Spleen (tissue), 11 donors: ENCODE measurements around the gene ME1. TPM values are rescaled to one million over a fixed set of nuclear protein-coding genes. Genes with fewer than 3 reads are reported as not detected.

ENCODE experiments used
- DNase-seq: peaks from one replicate; pipeline ENCODE4 v3.0.0-alpha.2; 2020
- H3K27ac ChIP-seq, 8 donors: fragments of 200-600 bp; sonication (generic) in 7 of 8; 1 replicate in 4 of 8; 2 replicates in 4 of 8; pipeline versions ENCODE4 v1.5.0 to v1.8.0; 2016 to 2021; ENCODE audit warnings: inconsistent platforms in 4 of 8, mild to moderate bottlenecking in 4 of 8, moderate library complexity in 1 of 8
- H3K27me3 ChIP-seq, 7 donors: fragments of 200-600 bp; sonication (generic) in 6 of 7; replicated peaks in 1 of 7; 1 replicate in 4 of 7; 2 replicates in 3 of 7; pipeline versions ENCODE4 v1.5.0 to v1.8.0; 2016 to 2021; ENCODE audit warnings: inconsistent platforms in 3 of 7, mild to moderate bottlenecking in 1 of 7
- H3K36me3 ChIP-seq, 6 donors: fragments of 200-600 bp; sonication (generic) in 5 of 6; 1 replicate in 4 of 6; 2 replicates in 2 of 6; pipeline versions ENCODE4 v1.5.0 to v1.8.0; 2016 to 2021; ENCODE audit warnings: inconsistent platforms in 2 of 6
- H3K4me1 ChIP-seq, 6 donors: fragments of 200-600 bp; sonication (generic) in 5 of 6; 1 replicate in 3 of 6; 2 replicates in 3 of 6; pipeline versions ENCODE4 v1.5.0 to v1.8.0; 2016 to 2021; ENCODE audit warnings: inconsistent platforms in 3 of 6
- H3K4me3 ChIP-seq, 8 donors: fragments of 200-600 bp; sonication (generic) in 7 of 8; 1 replicate in 4 of 8; 2 replicates in 4 of 8; pipeline versions ENCODE4 v1.5.0 to v1.8.0; 2016 to 2021; ENCODE audit warnings: inconsistent platforms in 4 of 8, mild to moderate bottlenecking in 4 of 8, moderate library complexity in 2 of 8
- H3K9me3 ChIP-seq, 8 donors: fragments of 200-600 bp; sonication (generic) in 7 of 8; 1 replicate in 4 of 8; 2 replicates in 4 of 8; pipeline versions ENCODE4 v1.5.0 to v1.8.0; 2016 to 2021; ENCODE audit warnings: inconsistent platforms in 4 of 8
- POLR2A ChIP-seq, 3 donors: fragments of 450-650 bp; IDR thresholded peaks; one replicate each; pipeline ENCODE4 v1.5.1; 2017; ENCODE audit warnings: antibody characterized with exemption in 3 of 3, mild to moderate bottlenecking in 1 of 3
- POLR2AphosphoS5 ChIP-seq, 3 donors: sonication (generic); formaldehyde crosslinking; IDR thresholded peaks; one replicate each; pipeline ENCODE4 v1.5.1; 2017; ENCODE audit warnings: antibody characterized with exemption in 3 of 3
- WGBS, 5 donors: extraction: QIAGEN DNeasy Blood & Tissue Kit in 3 of 5; methylation state at CpG; one replicate each; pipeline versions ENCODE4 v1.1.5 to v1.1.7; 2013 to 2018; 5-methylcytosine and 5-hydroxymethylcytosine counted together
- intact Hi-C: fragments of 100-400 bp; cut with DNase I; formaldehyde crosslinking; loops from one replicate; pipeline ENCODE4 v1.15.0; 2023; ENCODE audit warnings: low total_unique reads
- polyA plus RNA-seq, 3 donors: library from polyadenylated mRNA; stranded (reverse); fragments of 200-250 nt; gene quantifications; one replicate each; pipeline ENCODE4 v1.2.1, GENCODE V29; 2013
- total RNA-seq, 7 donors: library from RNA; depleted of rRNA in 3 of 7; stranded (reverse); fragments of >200 nt in 3 of 7; fragmentation: NEBNext Ultra II Directional in 4 of 7; extraction: Animal tissue kit (Norgen Biotek cat#: 25700) in 4 of 7; gene quantifications; one replicate each; pipeline versions ENCODE4 v1.1.0 to v1.2.1, GENCODE V29; 2016 to 2021
- TF ChIP-seq, protein P1 (sequence below), 11 experiments: fragments of 200-600 bp in 7 of 11; fragments of 450-650 bp in 4 of 11; sonication (generic) in 4 of 11; IDR thresholded peaks in 8 of 11; conservative IDR thresholded peaks in 3 of 11; 1 replicate in 7 of 11; 2 replicates in 4 of 11; pipeline versions ENCODE4 v1.4.0 to v1.8.0; 2016 to 2021; ENCODE audit warnings: antibody characterized with exemption in 11 of 11, inconsistent platforms in 4 of 11, mild to moderate bottlenecking in 1 of 11
- donor health status: healthy with polysubstance abuse.
- donor health status: DM: no; HTN: no; CAD: no; lungs with moderate emphysema.
- donor health status: DM: no; HTN: no; CAD: no.
- donor health status: Bipolar disorder and iron deficiency.
- donor health status: healthy.
- donor health status: DM: no; HTN: no; CAD: no.
- donor health status: DM: yes; HTN: yes; CAD: no.

ME1 gene
- total and polyA plus RNA-seq, 10 donors = 1.8 to 19.4 (median 8.4) TPM

DNA sequence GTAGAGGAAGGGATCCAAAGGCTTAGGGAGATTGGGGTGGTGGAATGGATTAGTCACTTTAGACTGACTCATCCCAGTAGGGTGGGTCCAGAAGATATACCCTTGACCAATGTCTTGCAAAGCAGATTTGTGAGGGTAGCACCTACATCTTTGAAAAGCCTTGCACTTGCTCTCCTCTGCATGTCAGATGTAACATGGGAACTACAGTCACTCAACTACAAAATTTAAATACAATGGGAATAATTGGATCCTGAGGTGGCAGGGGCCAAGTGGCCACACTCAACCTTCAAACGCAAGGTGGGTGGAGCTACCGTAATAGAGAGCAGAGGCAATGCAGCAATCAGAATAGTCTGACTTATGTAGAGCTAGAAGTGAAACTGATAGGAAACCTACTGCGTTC is 71.2 kb downstream of the ME1 start:
- H3K27ac ChIP-seq = no peak overlapping the region
- no peaks in the 10 kb centered on the region for H3K27me3 ChIP-seq
- peaks cover 0 to 17% (median 10%) of the 10 kb centered on the region in 8 donors for H3K9me3 ChIP-seq
- H3K36me3 ChIP-seq = no peaks in the 10 kb centered on the region
- TF ChIP-seq POLR2A (IDR thresholded peaks at IDR 0.05) (no peak), POLR2AphosphoS5 (IDR thresholded peaks at IDR 0.05) (no peak)
- TF ChIP-seq, protein P1, sequence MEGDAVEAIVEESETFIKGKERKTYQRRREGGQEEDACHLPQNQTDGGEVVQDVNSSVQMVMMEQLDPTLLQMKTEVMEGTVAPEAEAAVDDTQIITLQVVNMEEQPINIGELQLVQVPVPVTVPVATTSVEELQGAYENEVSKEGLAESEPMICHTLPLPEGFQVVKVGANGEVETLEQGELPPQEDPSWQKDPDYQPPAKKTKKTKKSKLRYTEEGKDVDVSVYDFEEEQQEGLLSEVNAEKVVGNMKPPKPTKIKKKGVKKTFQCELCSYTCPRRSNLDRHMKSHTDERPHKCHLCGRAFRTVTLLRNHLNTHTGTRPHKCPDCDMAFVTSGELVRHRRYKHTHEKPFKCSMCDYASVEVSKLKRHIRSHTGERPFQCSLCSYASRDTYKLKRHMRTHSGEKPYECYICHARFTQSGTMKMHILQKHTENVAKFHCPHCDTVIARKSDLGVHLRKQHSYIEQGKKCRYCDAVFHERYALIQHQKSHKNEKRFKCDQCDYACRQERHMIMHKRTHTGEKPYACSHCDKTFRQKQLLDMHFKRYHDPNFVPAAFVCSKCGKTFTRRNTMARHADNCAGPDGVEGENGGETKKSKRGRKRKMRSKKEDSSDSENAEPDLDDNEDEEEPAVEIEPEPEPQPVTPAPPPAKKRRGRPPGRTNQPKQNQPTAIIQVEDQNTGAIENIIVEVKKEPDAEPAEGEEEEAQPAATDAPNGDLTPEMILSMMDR (IDR thresholded peaks at IDR 0.05 in 8 of 11, conservative IDR thresholded peaks at IDR 0.05 in 3 of 11) = no peak
- no peak overlapping the region for H3K4me3 ChIP-seq
- H3K4me1 ChIP-seq = no peaks in the 10 kb centered on the region
- intact Hi-C loops = no loop called here
- no peak for DNase-seq
- 76 to 96% (median 90%) methylated on average over 3 of the region's 3 CpGs for WGBS, 5 donors

DNA sequence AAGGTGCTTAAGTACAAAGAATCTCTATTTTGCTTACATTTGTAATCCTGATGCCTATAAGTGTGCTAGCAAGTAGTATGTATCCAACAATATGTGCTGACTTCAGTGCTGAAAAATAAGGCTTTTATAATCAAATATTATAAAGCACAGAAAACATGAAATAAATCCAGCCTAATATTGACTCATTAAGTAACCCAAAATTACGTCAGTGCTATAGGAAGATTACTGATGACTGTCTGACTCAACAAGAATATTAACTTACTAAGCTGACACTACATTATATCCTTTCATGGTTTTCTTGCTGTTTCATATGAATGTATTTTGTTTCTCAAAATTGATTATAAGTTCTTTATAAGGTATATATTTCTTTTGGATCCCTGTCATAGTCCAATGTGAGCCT is 76.1 kb downstream of the ME1 start:
- H3K36me3 ChIP-seq = no peaks in the 10 kb centered on the region
- TF ChIP-seq, protein P1 (IDR thresholded peaks at IDR 0.05 in 8 of 11, conservative IDR thresholded peaks at IDR 0.05 in 3 of 11) = no peak
- no peak for TF ChIP-seq POLR2A (IDR thresholded peaks at IDR 0.05)
- no peak for TF ChIP-seq POLR2AphosphoS5 (IDR thresholded peaks at IDR 0.05)
- no peaks in the 10 kb centered on the region for H3K27me3 ChIP-seq
- 63 to 98% (median 82%) methylated on average over 1 of the region's 1 CpG for WGBS, 5 donors
- H3K4me1 ChIP-seq = no peaks in the 10 kb centered on the region
- no peak for DNase-seq
- no peak overlapping the region for H3K27ac ChIP-seq
- intact Hi-C loops = no loop called here
- H3K4me3 ChIP-seq = no peak overlapping the region
- H3K9me3 ChIP-seq = peaks cover 0 to 10% (median 4%) of the 10 kb centered on the region in 8 donors

DNA sequence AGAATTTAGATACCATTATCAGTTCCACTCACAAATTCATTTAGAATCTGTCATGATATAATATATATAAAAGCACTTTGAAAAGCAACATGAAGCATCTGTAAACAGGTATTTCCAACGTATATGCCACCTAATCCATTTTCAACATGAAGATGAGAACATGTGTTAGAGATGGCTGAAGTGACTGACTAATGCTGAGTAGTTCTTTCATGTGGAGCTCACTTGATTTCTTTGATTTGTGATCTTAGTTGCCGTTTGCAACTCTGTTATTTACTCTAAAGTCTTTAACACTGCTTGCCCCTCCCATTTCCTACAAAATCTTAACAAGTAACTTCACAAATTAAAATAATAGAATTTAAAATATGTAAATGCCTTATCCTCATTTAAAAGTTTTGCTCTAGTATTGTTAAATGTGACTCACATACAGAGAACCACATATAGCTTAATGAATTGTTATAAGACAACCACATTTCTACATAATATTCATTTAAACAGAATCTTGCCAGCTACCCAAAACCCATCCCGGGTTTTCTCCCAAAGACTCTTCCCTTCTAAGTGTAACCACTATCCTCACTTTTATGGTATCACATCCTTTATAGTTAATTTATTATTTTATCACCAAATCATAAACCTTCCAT is 78.3 kb downstream of the ME1 start:
- Histone ChIP-seq H3K36me3 (no peaks in the 10 kb centered on the region), H3K4me3 (no peak overlapping the region), H3K9me3 (no peaks in the 10 kb centered on the region), H3K27me3 (no peaks in the 10 kb centered on the region), H3K4me1 (no peaks in the 10 kb centered on the region), H3K27ac (no peak overlapping the region)
- DNase-seq = no peak
- intact Hi-C loops = no loop called here
- WGBS, 5 donors = 72 to 84% (median 80%) methylated on average over 3 of the region's 3 CpGs
- no peak for TF ChIP-seq POLR2AphosphoS5 (IDR thresholded peaks at IDR 0.05)
- TF ChIP-seq, protein P1 (IDR thresholded peaks at IDR 0.05 in 8 of 11, conservative IDR thresholded peaks at IDR 0.05 in 3 of 11) = no peak

DNA sequence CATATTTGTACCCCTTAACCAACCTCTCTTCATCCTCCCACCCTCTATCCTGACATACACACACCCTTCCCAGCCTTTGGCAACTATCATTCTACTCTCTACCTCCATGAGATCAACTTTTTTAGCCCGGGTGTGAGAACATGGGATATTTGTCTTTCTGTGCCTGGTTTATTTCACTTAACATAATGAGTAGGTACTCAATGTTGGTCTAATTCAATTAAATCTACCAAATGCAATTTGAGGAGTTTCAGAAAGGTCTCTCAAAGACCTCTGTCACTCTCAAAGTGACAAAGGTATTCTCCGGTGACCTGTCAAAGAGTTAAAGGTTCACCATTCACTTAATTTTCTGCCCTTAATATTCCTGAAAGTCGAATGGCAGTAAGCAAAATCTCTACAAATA is 87.7 kb downstream of the ME1 start:
- no peak for DNase-seq
- TF ChIP-seq, protein P1 (IDR thresholded peaks at IDR 0.05 in 8 of 11, conservative IDR thresholded peaks at IDR 0.05 in 3 of 11) = no peak
- TF ChIP-seq POLR2AphosphoS5 (IDR thresholded peaks at IDR 0.05) (no peak), POLR2A (IDR thresholded peaks at IDR 0.05) (no peak)
- H3K4me1 ChIP-seq = no peaks in the 10 kb centered on the region
- H3K36me3 ChIP-seq = no peaks in the 10 kb centered on the region
- intact Hi-C loops = no loop called here
- H3K27ac ChIP-seq = no peak overlapping the region
- 81 to 85% (median 85%) methylated on average over 3 of the region's 3 CpGs for WGBS, 5 donors
- H3K27me3 ChIP-seq = no peaks in the 10 kb centered on the region
- H3K9me3 ChIP-seq = no peaks in the 10 kb centered on the region
- H3K4me3 ChIP-seq = no peak overlapping the region
